ENCODE measurements around the gene MTHFD1L. TPM values are rescaled to one million over a fixed set of nuclear protein-coding genes. Genes with fewer than 3 reads are reported as not detected.

MTHFD1L gene
- total RNA-seq, 1 donor from 2014 or later = 32.5 TPM

- no peaks in the 10 kb centered on the region for H3K36me3 Mint-ChIP-seq
- no peak overlapping the region for H3K9ac ChIP-seq
- H3K4me1 Mint-ChIP-seq = peaks cover 32% of the 10 kb centered on the region
- H3K9me3 Mint-ChIP-seq = peaks cover 2% of the 10 kb centered on the region
- H4K20me1 ChIP-seq (ENCODE audit: low read depth) = no peaks in the 10 kb centered on the region
- no peak overlapping the region for H3K4me2 ChIP-seq
- H3K4me3 Mint-ChIP-seq = no peak overlapping the region
- no peaks in the 10 kb centered on the region for H3K36me3 ChIP-seq
- H3K27me3 ChIP-seq = no peaks in the 10 kb centered on the region
- H3K27me3 Mint-ChIP-seq (ENCODE audit: insufficient read depth, low read depth) = peaks cover 2% of the 10 kb centered on the region
- H3K4me1 ChIP-seq = peaks cover 17% of the 10 kb centered on the region
- peak overlapping the region; percentile 23 for H3K27ac Mint-ChIP-seq
- peaks cover 17% of the 10 kb centered on the region for H3F3A ChIP-seq (ENCODE audit: low read depth)
- no peak overlapping the region for H3K4me3 ChIP-seq
- DNase-seq (ENCODE audit: low spot score) = no peak
- H2AFZ ChIP-seq (replicated peaks) = no peak overlapping the region
- H3K27ac ChIP-seq = no peak overlapping the region
- H3K9me3 ChIP-seq (ENCODE audit: low read depth) = no peaks in the 10 kb centered on the region
- no peaks in the 10 kb centered on the region for H3K79me2 ChIP-seq (ENCODE audit: low read depth)
- TF ChIP-seq CTCF (IDR thresholded peaks at IDR 0.05) (no peak), EZH2phosphoT487 (IDR thresholded peaks at IDR 0.05) (no peak), EZH2 (IDR thresholded peaks at IDR 0.05) (no peak)
Observed at GRCh38 chr6:151148111-151148510, 282.6 kb downstream of the MTHFD1L start.

GRCh38 chr6:151149793-151150192 lies 284.3 kb downstream of the MTHFD1L start:
- no peaks in the 10 kb centered on the region for H3K79me2 ChIP-seq (ENCODE audit: low read depth)
- peaks cover 29% of the 10 kb centered on the region for H3K4me1 Mint-ChIP-seq
- no peak for TF ChIP-seq CTCF (IDR thresholded peaks at IDR 0.05)
- no peak for TF ChIP-seq EZH2phosphoT487 (IDR thresholded peaks at IDR 0.05)
- no peak for TF ChIP-seq EZH2 (IDR thresholded peaks at IDR 0.05)
- H3K4me3 ChIP-seq = no peak overlapping the region
- H3K4me1 ChIP-seq = peaks cover 17% of the 10 kb centered on the region
- H3K4me3 Mint-ChIP-seq = no peak overlapping the region
- no peak overlapping the region for H3K27ac Mint-ChIP-seq
- no peak for DNase-seq (ENCODE audit: low spot score)
- H3F3A ChIP-seq (ENCODE audit: low read depth) = peaks cover 17% of the 10 kb centered on the region
- H3K4me2 ChIP-seq = no peak overlapping the region
- H2AFZ ChIP-seq (replicated peaks) = no peak overlapping the region
- H3K27me3 ChIP-seq = no peaks in the 10 kb centered on the region
- H3K9ac ChIP-seq = no peak overlapping the region
- H4K20me1 ChIP-seq (ENCODE audit: low read depth) = no peaks in the 10 kb centered on the region
- H3K27ac ChIP-seq = no peak overlapping the region
- H3K36me3 Mint-ChIP-seq = no peaks in the 10 kb centered on the region
- no peaks in the 10 kb centered on the region for H3K36me3 ChIP-seq
- no peaks in the 10 kb centered on the region for H3K9me3 ChIP-seq (ENCODE audit: low read depth)
- peaks cover 4% of the 10 kb centered on the region for H3K9me3 Mint-ChIP-seq
- H3K27me3 Mint-ChIP-seq (ENCODE audit: insufficient read depth, low read depth) = peaks cover 2% of the 10 kb centered on the region

Small RNA genes lying within 50 kb of the gene (small RNA-seq; reads per million reads assigned to genes)
- gene RNU6-302P = not detected
